CD14-positive monocyte (primary cell): Measurements from ENCODE around the gene MTR. TPM values are rescaled to one million over a fixed set of nuclear protein-coding genes. Genes with fewer than 3 reads are reported as not detected.

Source experiments
- DNase-seq, 3 donors: peaks; one replicate each; pipeline ENCODE4 v3.0.0-alpha.2; 2011 to 2022
- H2AFZ ChIP-seq: 2 replicates; pipeline ENCODE4 v1.6.0; 2012; ENCODE audit warnings: mild to moderate bottlenecking, low read depth, low read length, inconsistent platforms; ENCODE audit not compliant: insufficient read depth, poor library complexity, severe bottlenecking
- H3K27ac ChIP-seq, 2 donors: 1 replicate in 1 of 2; 2 replicates in 1 of 2; pipeline ENCODE4 v1.5.1; 2012 to 2013; ENCODE audit warnings: low read length in 2 of 2, control low read depth in 1 of 2, inconsistent platforms in 1 of 2, low read depth in 1 of 2, mild to moderate bottlenecking in 1 of 2
- H3K27me3 ChIP-seq, 2 donors: one replicate each; pipeline versions ENCODE4 v1.6.0 to v1.6.1; 2011 to 2013; ENCODE audit warnings: low read length in 2 of 2; ENCODE audit not compliant: control insufficient read depth in 2 of 2, insufficient read depth in 2 of 2
- H3K36me3 ChIP-seq, 2 donors: replicated peaks in 1 of 2; 1 replicate in 1 of 2; 2 replicates in 1 of 2; pipeline versions ENCODE4 v1.5.1 to v1.6.1; 2012 to 2013; ENCODE audit warnings: low read length in 2 of 2, control low read depth in 1 of 2, inconsistent platforms in 1 of 2, mild to moderate bottlenecking in 1 of 2; ENCODE audit not compliant: insufficient read depth in 2 of 2, control insufficient read depth in 1 of 2
- H3K4me1 ChIP-seq, 2 donors: 1 replicate in 1 of 2; 2 replicates in 1 of 2; pipeline versions ENCODE4 v1.5.1 to v1.6.1; 2012 to 2013; ENCODE audit warnings: low read length in 2 of 2, control low read depth in 1 of 2, inconsistent platforms in 1 of 2, mild to moderate bottlenecking in 1 of 2, moderate library complexity in 1 of 2; ENCODE audit not compliant: insufficient read depth in 2 of 2, control insufficient read depth in 1 of 2
- H3K4me2 ChIP-seq: replicated peaks from 2 replicates; pipeline ENCODE3; 2012; ENCODE audit warnings: low read length, moderate library complexity, mild to moderate bottlenecking; ENCODE audit not compliant: poor library complexity, severe bottlenecking; ENCODE audit errors: extremely low read depth
- H3K4me3 ChIP-seq, 3 experiments: fragments of 200-600 bp in 1 of 3; sonication (generic) in 1 of 3; replicated peaks in 1 of 3; 1 replicate in 2 of 3; 2 replicates in 1 of 3; pipeline ENCODE4 v1.5.1; 2011 to 2013; ENCODE audit warnings: low read length in 3 of 3, mild to moderate bottlenecking in 3 of 3, control low read depth in 2 of 3, low read depth in 2 of 3, inconsistent platforms in 1 of 3, moderate library complexity in 1 of 3
- H3K79me2 ChIP-seq: 2 replicates; pipeline ENCODE4 v1.6.0; 2012; ENCODE audit warnings: mild to moderate bottlenecking, control low read depth, inconsistent platforms, low read length, moderate library complexity; ENCODE audit not compliant: insufficient read depth
- H3K9ac ChIP-seq: 2 replicates; pipeline ENCODE4 v1.6.0; 2017; ENCODE audit warnings: low read length, mild to moderate bottlenecking; ENCODE audit not compliant: insufficient read depth, poor library complexity, severe bottlenecking
- H3K9me3 ChIP-seq, 2 donors: replicated peaks in 1 of 2; 1 replicate in 1 of 2; 2 replicates in 1 of 2; pipeline versions ENCODE4 v1.5.1 to v1.6.1; 2012 to 2013; ENCODE audit warnings: low read length in 2 of 2, control low read depth in 1 of 2; ENCODE audit not compliant: control insufficient read depth in 1 of 2, insufficient read depth in 1 of 2
- H4K20me1 ChIP-seq: 2 replicates; pipeline ENCODE4 v1.6.0; 2012; ENCODE audit warnings: mild to moderate bottlenecking, low read length, control low read depth, moderate library complexity; ENCODE audit not compliant: insufficient read depth
- H3K27ac Mint-ChIP-seq, 7 donors: one replicate each; pipeline ENCODE4 v1.8.0; 2020; ENCODE audit warnings: mild to moderate bottlenecking in 7 of 7, mixed read lengths in 7 of 7, moderate library complexity in 6 of 7, inconsistent platforms in 2 of 7
- H3K27me3 Mint-ChIP-seq, 3 donors: one replicate each; pipeline ENCODE4 v1.8.0; 2021 to 2022; ENCODE audit warnings: low read depth in 3 of 3, mild to moderate bottlenecking in 3 of 3, mixed read lengths in 3 of 3, moderate library complexity in 3 of 3, inconsistent platforms in 1 of 3
- H3K36me3 Mint-ChIP-seq, 2 donors: one replicate each; pipeline ENCODE4 v1.8.0; 2020; ENCODE audit warnings: mixed read lengths in 2 of 2, inconsistent platforms in 1 of 2, mild to moderate bottlenecking in 1 of 2
- H3K4me1 Mint-ChIP-seq: one replicate; pipeline ENCODE4 v1.8.0; 2020; ENCODE audit warnings: mild to moderate bottlenecking, mixed read lengths
- H3K4me3 Mint-ChIP-seq, 2 donors: one replicate each; pipeline ENCODE4 v1.8.0; 2020; ENCODE audit warnings: mild to moderate bottlenecking in 2 of 2, mixed read lengths in 2 of 2, moderate library complexity in 1 of 2
- H3K9me3 Mint-ChIP-seq, 7 donors: one replicate each; pipeline ENCODE4 v1.8.0; 2020 to 2022; ENCODE audit warnings: mixed read lengths in 7 of 7, mild to moderate bottlenecking in 6 of 7, moderate library complexity in 6 of 7, inconsistent platforms in 2 of 7
- CTCF ChIP-seq: fragments of 200-600 bp; IDR thresholded peaks from one replicate; pipeline ENCODE4 v1.8.0; 2022; ENCODE audit warnings: antibody characterized with exemption, mild to moderate bottlenecking
- WGBS: methylation state at CpG from one replicate; pipeline ENCODE4 v1.1.5; 2013; ENCODE audit warnings: missing lambda C conversion rate; ENCODE audit not compliant: insufficient coverage; 5-methylcytosine and 5-hydroxymethylcytosine counted together
- intact Hi-C, 2 donors: fragments of 100-400 bp; cut with micrococcal nuclease; formaldehyde crosslinking; loops; one replicate each; pipeline versions ENCODE4 v1.15.0 to v1.15.1; 2023
- polyA plus RNA-seq, 3 donors: library from polyadenylated mRNA; depleted of rRNA in 1 of 3; unstranded in 2 of 3; stranded (reverse) in 1 of 3; fragments of 300-500 nt in 2 of 3; fragments of >200 nt in 1 of 3; fragmentation: Illumina TruSeq in 2 of 3; gene quantifications; 1 replicate in 2 of 3; 2 replicates in 1 of 3; pipeline ENCODE4 v1.2.3, GENCODE V29; 2012 to 2021

MTR gene
- polyA plus RNA-seq, 3 donors, result 3.4 to 5.4 (median 4.7) TPM

- H3K9me3 Mint-ChIP-seq, result no peaks in the 10 kb centered on the region
- H3K4me3 Mint-ChIP-seq, result no peak overlapping the region
- Histone ChIP-seq H2AFZ (no peak overlapping the region), H3K9ac (no peak overlapping the region), H3K27me3 (no peaks in the 10 kb centered on the region), H4K20me1 (no peaks in the 10 kb centered on the region), H3K36me3 (peaks cover 72 to 87% of the 10 kb centered on the region in 2 donors), H3K4me1 (peaks cover 6 to 9% of the 10 kb centered on the region in 2 donors), H3K4me2 (no peak overlapping the region), H3K79me2 (no peaks in the 10 kb centered on the region), H3K27ac (peak overlapping the region in 1 of 2 donors; percentile 64), H3K9me3 (no peaks in the 10 kb centered on the region), H3K4me3 (no peak overlapping the region)
- intact Hi-C loops, result no loop called here
- WGBS, result 100% methylated on average over 2 of the region's 4 CpGs
- H3K27ac Mint-ChIP-seq, result peak overlapping the region in 1 of 7 donors; percentile 52
- peaks cover 67 to 75% of the 10 kb centered on the region in 2 donors for H3K36me3 Mint-ChIP-seq
- H3K4me1 Mint-ChIP-seq, result peaks cover 12% of the 10 kb centered on the region
- TF ChIP-seq CTCF, result no peak
- no peaks in the 10 kb centered on the region for H3K27me3 Mint-ChIP-seq
- no peak for DNase-seq
These were observed 40.4 kb downstream of the MTR start for GRCh38 chr1:236835491-236835890.

- Histone ChIP-seq H3K4me3 (no peak overlapping the region), H3K27ac (peak overlapping the region; percentile 29 to 64)
These were observed 41.1 kb downstream of the MTR start for GRCh38 chr1:236836157-236836556.

More at GRCh38 chr1:236836157-236836556, 41.1 kb downstream of the MTR start:
- Mint-ChIP-seq H3K27ac (peak overlapping the region; percentile 32 to 79 (median 70)), H3K36me3 (peaks cover 65 to 76% of the 10 kb centered on the region in 2 donors), H3K4me3 (peak overlapping the region in 1 of 2 donors; percentile 7), H3K27me3 (no peaks in the 10 kb centered on the region), H3K9me3 (no peaks in the 10 kb centered on the region), H3K4me1 (peaks cover 12% of the 10 kb centered on the region)
- no peak overlapping the region for H3K9ac ChIP-seq
- WGBS, result no CpG with 5 or more reads among the region's 5 CpGs
- peak in 2 of 3 donors; percentile 0 for DNase-seq
- intact Hi-C loops, result no loop called here
- no peaks in the 10 kb centered on the region for H3K9me3 ChIP-seq
- H2AFZ ChIP-seq, result no peak overlapping the region
- peaks cover 71 to 87% of the 10 kb centered on the region in 2 donors for H3K36me3 ChIP-seq
- no peaks in the 10 kb centered on the region for H3K79me2 ChIP-seq
- no peak for TF ChIP-seq CTCF
- no peaks in the 10 kb centered on the region for H3K27me3 ChIP-seq
- peak overlapping the region; percentile 6 for H3K4me2 ChIP-seq
- peaks cover 6 to 9% of the 10 kb centered on the region in 2 donors for H3K4me1 ChIP-seq
- H4K20me1 ChIP-seq, result no peaks in the 10 kb centered on the region
